Skin of body (tissue), 2 donors: ENCODE results near the gene DBNL. TPM values are rescaled to one million over a fixed set of nuclear protein-coding genes. Genes with fewer than 3 reads are reported as not detected.

Experiments used
- DNase-seq: peaks from one replicate; lab custom pipeline; 2025; lab: John Stamatoyannopoulos, UW
- total RNA-seq: library from RNA; depleted of rRNA; stranded (reverse); fragments of >200 nt; gene quantifications from one replicate; pipeline ENCODE4 v1.2.3, GENCODE V29; 2014

Gene DBNL
- total RNA-seq, 1 donor from 2014 or later, result 47.2 TPM

DNA sequence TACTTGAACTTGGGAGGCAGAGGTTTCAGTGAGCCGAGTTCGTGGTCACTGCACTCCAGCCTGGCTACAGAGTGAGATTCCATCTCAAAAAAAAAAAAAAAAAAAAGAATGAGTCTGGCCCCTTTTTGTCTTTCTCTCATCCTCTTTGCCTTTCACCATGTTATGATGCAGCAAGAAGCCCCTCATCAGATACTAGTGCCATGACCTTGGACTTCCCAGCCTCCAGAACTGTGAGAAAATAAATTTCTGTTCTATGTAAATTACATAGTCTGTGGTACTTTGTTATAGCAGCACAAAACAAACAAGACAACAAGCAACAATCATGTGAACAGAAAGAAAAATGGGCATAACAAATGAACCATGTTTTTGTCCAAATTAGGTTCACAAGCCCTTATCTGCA, 2.3 kb upstream of the DBNL start:
- DNase-seq, result no peak

GRCh38 chr7:44043902-44044301, 600 bp upstream of the DBNL start:
- no peak for DNase-seq

GRCh38 chr7:44045226-44046014, 918 bp downstream of the DBNL start:
- DNase-seq, result no peak

- DNase-seq, result no peak
Measured at GRCh38 chr7:44046321-44047061, 2.0 kb downstream of the DBNL start.

DNA sequence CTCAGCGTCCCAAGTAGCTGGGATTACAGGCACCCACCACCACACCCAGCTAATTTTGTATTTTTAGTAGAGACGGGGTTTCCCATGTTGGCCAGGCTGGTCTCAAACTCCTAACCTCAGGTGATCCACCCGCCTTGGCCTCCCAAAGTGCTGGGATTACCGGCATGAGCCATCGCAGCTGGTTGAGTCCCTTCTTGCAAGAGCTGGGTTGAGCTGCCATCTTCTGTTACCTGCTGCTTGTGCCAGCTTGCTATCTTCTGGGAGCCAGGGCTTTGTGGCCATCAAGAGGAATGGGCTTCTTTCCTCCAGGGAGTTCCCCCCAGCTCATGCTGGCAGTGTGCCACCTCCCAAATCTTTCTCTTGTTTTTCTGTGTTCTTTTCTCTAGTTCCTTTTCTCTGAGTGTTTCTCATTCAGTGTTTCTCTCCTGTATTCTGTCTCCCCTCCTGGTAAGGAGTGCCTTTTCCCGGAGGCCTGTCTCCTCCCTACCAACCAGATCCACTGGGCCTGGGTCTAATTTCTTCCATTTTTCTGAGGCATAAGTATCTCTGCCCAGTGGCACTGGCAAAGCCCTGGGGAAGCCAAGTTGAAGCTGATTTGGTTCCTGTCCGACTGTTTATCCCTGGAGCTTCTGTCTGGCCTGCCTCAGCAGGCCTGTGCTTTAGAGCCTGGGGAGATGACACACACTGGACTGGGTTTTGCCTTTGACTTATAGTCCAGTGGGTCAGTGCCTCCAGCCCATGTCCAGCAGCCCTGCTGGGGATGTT, 3.7 kb downstream of the DBNL start:
- no peak for DNase-seq

DNA sequence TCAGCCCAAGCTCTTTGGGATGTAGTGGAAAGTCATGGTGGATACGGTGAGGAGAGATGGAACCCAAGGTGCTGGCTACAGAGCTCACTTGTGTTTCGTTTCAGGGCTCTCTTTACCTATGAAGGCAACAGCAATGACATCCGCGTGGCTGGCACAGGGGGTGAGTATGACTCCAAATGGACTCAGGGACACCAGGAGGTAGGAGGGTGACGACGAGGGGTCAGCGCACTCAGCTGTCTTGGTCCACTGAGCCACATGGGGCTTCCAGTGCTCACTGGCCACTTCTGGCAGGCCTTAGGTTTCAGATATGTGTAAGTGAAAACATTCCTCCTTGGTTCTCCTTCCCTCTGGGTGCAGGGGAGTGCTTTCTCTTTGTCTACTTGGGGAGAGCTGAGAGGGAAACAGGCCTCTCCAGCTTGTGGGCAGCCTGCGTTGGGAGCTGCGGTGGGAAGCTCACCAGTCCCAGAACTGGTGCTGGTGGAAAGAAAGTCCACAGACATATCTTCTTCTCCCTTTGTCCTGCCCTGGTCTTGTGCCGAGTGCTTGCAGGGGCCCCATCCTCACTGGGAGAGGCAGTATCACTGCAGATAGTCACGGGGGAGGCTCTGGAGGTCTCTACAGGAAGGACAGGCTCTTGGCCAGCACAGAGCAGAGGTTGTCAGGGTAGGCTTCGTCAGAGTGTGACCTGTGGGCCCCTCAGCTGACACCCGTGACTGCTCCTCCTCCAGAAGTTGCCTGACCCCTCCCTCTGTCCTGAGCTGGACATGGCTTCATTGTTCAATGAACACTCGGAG, 5.8 kb downstream of the DBNL start:
- no peak for DNase-seq

DNA sequence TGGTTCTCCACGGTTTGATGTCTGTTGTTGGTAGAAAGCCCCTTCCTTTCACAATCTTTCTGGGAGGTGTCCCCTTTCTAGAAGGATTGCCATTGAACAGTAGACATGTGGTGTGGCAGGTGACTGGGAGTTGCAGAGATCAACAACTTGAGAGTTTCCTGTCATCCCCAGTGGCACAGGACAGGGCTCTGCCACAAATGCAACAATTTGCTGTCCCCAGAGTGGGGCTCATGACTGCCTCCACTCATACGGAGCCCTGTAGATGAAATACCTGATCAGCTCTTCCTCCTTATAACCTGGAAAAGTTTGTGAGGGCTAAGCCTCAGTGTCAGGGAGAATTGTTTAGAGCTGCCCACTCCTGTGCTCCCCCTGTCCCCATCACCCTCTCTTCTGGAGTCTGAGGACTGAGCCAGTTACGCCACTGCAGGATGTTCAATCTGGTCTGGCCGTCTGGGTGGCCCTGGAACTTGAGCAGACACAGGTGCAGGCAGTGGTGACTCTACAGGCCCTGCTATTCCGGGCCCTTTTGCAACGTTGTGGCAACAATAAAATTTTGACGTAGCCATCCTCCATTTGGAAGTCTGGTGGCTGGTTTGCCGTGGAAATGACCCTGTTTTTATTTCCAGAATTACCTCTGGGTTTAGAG, 6.5 kb downstream of the DBNL start:
- no peak for DNase-seq

- no peak for DNase-seq
Measured at GRCh38 chr7:44051611-44052220, 7.2 kb downstream of the DBNL start.

DNA sequence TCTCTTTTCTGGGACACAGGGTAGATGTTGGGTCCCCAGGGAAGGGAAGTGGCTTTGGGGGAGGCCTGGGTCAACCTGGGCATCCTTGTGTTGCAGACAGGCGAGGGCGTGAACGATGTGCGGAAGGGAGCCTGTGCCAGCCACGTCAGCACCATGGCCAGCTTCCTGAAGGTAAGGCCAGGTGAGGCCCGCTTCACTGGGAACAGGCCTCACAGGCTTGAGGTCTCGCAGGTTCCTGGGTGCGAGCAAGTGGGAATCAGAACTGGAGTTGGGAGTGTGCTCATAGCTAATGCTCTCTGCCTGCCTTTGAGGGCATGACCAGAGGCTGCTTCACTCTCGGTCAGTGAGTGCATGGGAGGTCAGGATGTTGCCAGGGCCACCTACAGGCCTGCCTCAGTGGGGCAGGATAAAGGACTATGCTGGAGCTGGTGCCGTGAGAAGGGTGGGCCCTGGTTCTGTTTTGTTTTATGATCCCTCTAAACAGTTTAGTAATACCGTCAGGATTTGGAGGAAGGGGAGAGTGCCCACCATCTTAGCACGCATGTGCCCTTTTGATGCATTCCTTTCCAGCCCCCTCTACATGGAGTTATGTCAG, 8.4 kb downstream of the DBNL start:
- DNase-seq, result no peak

DNA sequence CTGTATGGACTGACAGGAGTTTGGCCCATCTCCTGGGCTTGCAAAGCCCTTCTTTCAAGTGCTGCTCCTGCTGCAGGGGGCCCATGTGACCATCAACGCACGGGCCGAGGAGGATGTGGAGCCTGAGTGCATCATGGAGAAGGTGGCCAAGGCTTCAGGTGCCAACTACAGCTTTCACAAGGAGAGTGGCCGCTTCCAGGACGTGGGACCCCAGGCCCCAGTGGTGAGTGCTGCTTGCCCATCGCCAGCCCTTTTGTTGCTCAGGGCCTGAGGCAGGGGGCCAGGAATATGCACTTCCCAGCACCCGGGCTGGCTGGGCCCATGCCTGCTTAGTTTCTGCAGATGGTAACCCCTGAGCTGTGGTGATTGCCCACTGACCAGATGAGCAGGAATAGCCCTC, 12.2 kb downstream of the DBNL start:
- no peak for DNase-seq

- no peak for DNase-seq
Measured at GRCh38 chr7:44057181-44057848, 12.8 kb downstream of the DBNL start.

DNA sequence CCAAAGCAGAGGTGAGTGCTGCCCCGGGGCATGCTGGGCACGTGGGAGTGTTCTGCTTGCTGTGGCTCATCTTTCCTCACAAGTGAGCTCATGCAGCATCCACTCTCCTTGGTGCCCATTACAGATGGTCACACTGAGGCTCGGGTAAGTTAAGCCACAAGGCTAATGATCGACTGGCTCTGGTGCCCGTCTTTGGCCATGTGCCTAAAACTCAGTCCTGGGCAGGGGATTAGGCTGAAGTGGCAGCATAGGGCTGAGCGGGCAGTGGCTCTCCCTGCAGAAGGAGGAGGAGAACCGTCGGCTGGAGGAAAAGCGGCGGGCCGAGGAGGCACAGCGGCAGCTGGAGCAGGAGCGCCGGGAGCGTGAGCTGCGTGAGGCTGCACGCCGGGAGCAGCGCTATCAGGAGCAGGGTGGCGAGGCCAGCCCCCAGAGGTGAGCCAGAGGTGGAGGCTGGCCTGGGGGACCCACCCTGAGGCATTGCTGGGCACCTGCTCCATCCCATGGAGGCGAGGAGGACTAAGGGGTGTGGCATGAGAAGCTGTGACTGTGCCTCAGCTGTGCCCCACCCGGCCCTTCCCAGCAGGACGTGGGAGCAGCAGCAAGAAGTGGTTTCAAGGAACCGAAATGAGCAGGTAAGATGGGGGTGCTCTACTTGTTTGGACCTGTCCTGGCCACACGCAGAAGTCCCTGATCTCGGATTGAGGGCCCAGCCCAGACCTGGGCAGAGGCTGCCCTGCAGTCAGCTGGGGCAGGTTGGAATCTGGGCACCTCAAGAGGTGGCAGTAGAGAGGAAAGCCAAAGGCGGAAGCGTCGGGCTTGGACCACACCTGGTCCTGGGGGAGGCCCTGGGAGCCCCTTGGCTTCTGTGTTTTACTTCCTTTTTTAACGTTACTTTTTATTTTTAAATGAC, 13.6 kb downstream of the DBNL start:
- no peak for DNase-seq

GRCh38 chr7:44058759-44059218, 14.3 kb downstream of the DBNL start:
- no peak for DNase-seq

DNA sequence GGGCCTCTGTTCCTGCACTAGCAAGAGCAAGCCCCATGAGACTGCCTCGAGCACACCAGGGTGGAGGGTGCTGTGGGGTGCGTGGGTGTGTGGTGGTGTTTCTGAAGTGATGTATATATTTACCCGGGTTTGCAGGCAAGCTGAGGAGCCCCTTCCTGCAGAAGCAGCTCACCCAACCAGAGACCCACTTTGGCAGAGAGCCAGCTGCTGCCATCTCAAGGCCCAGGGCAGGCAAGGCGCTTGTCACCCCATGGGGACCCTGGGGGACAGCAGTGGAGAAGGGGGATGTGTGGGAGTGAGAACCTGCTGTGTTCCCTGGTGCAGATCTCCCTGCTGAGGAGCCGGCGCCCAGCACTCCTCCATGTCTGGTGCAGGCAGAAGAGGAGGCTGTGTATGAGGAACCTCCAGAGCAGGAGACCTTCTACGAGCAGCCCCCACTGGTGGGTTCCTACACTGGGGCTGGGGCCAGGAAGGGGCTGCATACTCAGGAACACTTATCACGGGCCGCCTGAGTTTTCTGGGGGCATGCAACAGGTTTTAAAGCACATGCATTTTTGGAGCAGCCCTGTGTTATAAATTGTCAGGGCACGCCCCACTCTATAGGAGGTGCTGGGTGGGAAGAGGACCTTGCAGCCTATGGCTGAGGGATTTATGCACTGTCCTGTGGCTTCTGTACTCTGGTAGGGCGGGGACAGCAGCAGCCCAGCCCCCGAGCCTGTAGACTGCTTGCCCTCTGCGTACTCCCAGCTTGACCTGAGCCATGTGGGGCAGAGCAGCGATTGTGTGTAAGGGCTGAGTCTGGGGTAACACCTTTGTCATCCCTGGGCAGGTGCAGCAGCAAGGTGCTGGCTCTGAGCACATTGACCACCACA, 15.0 kb downstream of the DBNL start:
- no peak for DNase-seq

- DNase-seq, result no peak
Measured at GRCh38 chr7:44060091-44060947, 15.8 kb downstream of the DBNL start.

DNA sequence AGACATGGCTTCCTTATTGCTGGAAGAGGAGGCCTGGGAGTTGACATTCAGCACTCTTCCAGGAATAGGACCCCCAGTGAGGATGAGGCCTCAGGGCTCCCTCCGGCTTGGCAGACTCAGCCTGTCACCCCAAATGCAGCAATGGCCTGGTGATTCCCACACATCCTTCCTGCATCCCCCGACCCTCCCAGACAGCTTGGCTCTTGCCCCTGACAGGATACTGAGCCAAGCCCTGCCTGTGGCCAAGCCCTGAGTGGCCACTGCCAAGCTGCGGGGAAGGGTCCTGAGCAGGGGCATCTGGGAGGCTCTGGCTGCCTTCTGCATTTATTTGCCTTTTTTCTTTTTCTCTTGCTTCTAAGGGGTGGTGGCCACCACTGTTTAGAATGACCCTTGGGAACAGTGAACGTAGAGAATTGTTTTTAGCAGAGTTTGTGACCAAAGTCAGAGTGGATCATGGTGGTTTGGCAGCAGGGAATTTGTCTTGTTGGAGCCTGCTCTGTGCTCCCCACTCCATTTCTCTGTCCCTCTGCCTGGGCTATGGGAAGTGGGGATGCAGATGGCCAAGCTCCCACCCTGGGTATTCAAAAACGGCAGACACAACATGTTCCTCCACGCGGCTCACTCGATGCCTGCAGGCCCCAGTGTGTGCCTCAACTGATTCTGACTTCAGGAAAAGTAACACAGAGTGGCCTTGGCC, 16.6 kb downstream of the DBNL start:
- DNase-seq, result no peak
